Measurements from ENCODE around the gene NTRK3. TPM values are rescaled to one million over a fixed set of nuclear protein-coding genes. Genes with fewer than 3 reads are reported as not detected.

Gene NTRK3
- total RNA-seq, 1 donor from 2014 or later, result 0.37 TPM

DNA sequence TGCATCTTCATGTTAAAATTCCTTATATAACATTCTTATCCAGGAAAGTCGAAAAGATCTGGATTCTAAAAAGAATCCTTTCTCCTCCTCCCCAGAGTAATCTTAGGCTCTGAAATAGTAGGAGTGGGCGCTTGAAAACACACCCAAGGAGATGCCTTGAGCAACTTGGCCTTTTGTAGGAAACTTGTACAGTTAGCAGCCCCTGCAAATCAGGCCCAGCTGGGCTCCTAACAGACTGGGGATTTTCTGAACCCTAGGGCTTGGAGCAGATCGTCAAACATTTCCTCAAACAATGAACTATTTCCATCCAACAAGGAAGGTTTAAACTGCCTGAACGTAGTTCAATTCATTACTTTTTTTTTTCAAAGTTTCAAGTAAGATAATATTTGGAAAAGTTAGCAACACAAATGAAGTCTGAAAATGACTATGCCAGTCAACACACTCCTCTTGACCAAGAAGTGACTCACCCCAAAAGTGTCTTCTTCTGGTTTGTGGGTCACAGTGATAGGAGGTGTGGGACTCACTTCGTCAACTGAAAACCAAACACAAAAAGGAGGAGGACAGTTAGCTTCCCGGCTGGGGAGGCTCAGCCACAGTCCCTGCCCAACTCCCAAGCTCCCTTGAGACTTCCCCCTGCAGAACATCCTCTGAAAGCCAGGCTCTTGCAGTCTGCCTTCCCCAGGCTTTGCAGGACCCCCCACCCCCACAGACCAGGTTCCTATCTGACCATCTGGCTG is 129.7 kb downstream of the NTRK3 start:
- DNase-seq, result no peak
- no peak overlapping the region for H3K27ac Mint-ChIP-seq
- H3K4me3 Mint-ChIP-seq, result no peak overlapping the region
- H3K27me3 Mint-ChIP-seq, result no peaks in the 10 kb centered on the region
- H3K4me1 Mint-ChIP-seq, result no peaks in the 10 kb centered on the region
- no peaks in the 10 kb centered on the region for H3K36me3 Mint-ChIP-seq (ENCODE audit: low read depth)
- no peaks in the 10 kb centered on the region for H3K9me3 Mint-ChIP-seq
- intact Hi-C loops (cut with micrococcal nuclease), result no loop called here

DNA sequence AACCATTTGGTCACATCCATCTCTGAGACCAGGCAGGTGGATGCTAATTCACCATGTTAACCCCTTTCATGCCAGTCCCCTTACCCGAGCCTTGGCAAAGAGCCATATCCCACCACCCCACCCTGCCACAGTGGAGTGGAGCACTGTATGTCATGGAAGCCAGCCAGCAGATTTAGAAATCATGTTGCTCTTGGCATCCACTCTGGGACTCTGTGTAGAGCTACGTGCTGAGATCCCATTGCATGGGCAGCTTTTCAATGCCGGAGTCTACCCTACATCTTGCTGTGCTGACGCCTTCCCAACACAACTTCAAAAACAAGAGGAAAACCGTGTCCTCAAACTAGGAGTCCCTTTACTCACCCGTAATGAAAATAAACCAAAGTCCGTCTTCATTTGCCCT is 131.0 kb downstream of the NTRK3 start:
- H3K36me3 Mint-ChIP-seq (ENCODE audit: low read depth), result no peaks in the 10 kb centered on the region
- H3K27me3 Mint-ChIP-seq, result no peaks in the 10 kb centered on the region
- no peaks in the 10 kb centered on the region for H3K4me1 Mint-ChIP-seq
- H3K27ac Mint-ChIP-seq, result no peak overlapping the region
- no peaks in the 10 kb centered on the region for H3K9me3 Mint-ChIP-seq
- DNase-seq, result no peak
- intact Hi-C loops (cut with micrococcal nuclease), result no loop called here
- no peak overlapping the region for H3K4me3 Mint-ChIP-seq

DNA sequence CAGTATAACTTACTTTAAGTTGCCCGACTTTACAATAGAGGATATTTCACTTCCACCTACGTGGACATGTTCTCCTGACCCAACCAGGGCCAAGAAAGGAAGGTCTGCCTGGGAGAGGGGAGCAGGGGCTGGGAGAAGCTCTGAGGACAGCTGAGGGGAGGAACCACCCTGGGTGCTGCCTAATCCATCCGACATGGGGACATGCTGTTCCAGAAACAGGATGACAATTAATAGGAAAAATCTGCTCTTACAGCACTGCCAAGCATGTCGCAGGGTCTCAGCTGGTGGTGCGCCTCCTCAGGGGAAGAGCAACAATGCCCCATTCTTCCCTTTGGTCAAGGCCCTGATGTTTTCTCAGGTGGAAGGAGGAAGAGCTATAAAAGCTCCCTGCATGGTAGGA is 132.3 kb downstream of the NTRK3 start:
- intact Hi-C loops (cut with micrococcal nuclease), result no loop called here
- H3K36me3 Mint-ChIP-seq (ENCODE audit: low read depth), result no peaks in the 10 kb centered on the region
- no peak overlapping the region for H3K4me3 Mint-ChIP-seq
- no peaks in the 10 kb centered on the region for H3K4me1 Mint-ChIP-seq
- H3K9me3 Mint-ChIP-seq, result no peaks in the 10 kb centered on the region
- no peaks in the 10 kb centered on the region for H3K27me3 Mint-ChIP-seq
- H3K27ac Mint-ChIP-seq, result no peak overlapping the region
- DNase-seq, result no peak

DNA sequence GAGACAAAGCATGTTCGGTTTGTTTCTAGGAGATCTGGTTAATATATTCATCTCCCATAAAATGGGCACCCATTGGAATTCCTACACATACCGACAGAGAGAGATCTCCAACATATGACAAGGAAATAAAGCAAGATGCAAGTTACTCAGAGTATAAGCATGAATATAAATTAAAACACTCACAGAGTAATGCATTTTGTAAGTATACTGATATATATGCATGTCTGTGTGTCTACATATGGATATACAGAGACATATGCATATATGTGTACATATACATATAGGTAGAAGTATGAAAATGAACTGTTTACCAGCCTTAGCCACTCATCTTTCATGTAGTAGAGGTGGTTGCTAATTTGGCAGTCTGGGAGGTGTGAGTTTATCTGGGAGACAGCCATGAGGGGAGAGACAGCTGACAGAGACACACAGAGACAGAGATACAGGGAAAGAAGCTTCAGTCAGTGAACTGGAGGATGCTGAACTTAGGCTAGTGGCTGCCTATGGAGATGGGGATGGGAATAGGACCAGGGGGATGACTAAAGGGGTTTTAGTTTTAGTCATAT is 134.5 kb downstream of the NTRK3 start:
- DNase-seq, result no peak
- no peaks in the 10 kb centered on the region for H3K36me3 Mint-ChIP-seq (ENCODE audit: low read depth)
- H3K4me1 Mint-ChIP-seq, result no peaks in the 10 kb centered on the region
- no peak overlapping the region for H3K27ac Mint-ChIP-seq
- no peak overlapping the region for H3K4me3 Mint-ChIP-seq
- H3K27me3 Mint-ChIP-seq, result no peaks in the 10 kb centered on the region
- intact Hi-C loops (cut with micrococcal nuclease), result no loop called here
- H3K9me3 Mint-ChIP-seq, result no peaks in the 10 kb centered on the region

DNA sequence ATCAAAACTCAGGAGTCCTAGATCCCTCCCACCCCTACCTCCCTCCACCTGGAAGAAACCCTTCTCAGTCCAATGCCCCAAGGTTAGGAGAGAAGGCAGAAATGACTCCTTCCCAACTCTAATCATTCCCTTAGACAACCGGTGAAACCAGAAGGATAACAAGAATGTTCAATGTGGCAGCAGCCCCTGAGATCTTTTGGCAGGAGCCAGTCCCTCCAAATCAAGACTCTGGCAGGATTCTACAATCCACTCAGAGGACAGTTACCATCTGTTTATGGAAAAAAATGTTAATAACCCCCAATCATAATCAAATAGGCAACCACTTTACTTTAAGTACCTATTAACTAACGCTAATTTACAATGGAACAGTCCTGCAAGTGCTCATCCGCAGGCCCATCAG is 136.5 kb downstream of the NTRK3 start:
- DNase-seq, result no peak

DNA sequence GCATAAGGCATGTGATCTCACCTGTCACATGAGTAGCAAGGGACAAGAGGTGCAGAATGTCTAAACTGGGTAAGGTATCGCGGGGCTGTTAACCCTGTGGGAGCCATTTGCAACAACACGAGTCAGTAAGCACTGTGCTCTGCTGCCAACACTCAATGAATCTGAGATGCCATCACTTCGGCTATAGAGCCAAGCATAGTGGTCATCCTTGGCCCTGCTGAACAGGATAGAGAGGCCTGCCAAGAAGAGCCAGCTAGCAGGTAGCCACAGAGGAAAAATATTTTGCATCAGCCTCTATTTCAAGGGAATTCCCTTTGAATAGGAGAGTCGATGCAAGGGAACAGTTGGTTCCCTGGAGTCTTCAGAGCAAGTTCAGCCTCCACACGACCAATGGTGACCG is 137.8 kb downstream of the NTRK3 start:
- Mint-ChIP-seq H3K27ac (no peak overlapping the region), H3K36me3 (ENCODE audit: low read depth) (no peaks in the 10 kb centered on the region), H3K9me3 (no peaks in the 10 kb centered on the region), H3K4me1 (no peaks in the 10 kb centered on the region), H3K4me3 (no peak overlapping the region), H3K27me3 (no peaks in the 10 kb centered on the region)
- no peak for DNase-seq
- intact Hi-C loops (cut with micrococcal nuclease), result no loop called here

More for the DNA sequence above, 136.5 kb downstream of the NTRK3 start:
- H3K27ac Mint-ChIP-seq, result no peak overlapping the region
- no peaks in the 10 kb centered on the region for H3K9me3 Mint-ChIP-seq
- H3K27me3 Mint-ChIP-seq, result no peaks in the 10 kb centered on the region
- no peaks in the 10 kb centered on the region for H3K36me3 Mint-ChIP-seq (ENCODE audit: low read depth)
- intact Hi-C loops (cut with micrococcal nuclease), result no loop called here
- no peaks in the 10 kb centered on the region for H3K4me1 Mint-ChIP-seq
- no peak overlapping the region for H3K4me3 Mint-ChIP-seq

DNA sequence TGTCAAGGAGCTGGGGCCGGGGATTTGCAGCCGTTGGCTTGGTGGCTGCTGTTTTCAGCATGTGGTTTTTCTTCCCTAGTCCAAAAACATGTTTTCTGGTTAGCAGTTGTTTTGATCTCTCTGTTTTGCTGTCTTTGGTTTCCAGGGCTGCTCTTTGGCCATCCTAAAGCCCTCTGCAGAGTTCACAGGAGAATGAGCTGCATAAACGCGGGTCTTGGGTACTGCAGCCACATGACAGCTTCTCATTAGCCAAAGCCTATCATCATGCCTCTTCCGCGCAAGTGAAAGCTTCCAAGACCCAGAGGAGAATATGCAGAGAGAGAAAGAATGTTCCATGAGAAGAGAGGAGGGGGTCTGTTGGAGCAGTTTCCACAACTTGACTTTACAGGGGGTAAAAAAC is 138.5 kb downstream of the NTRK3 start:
- Mint-ChIP-seq H3K4me3 (no peak overlapping the region), H3K36me3 (ENCODE audit: low read depth) (no peaks in the 10 kb centered on the region)
- intact Hi-C loops (cut with micrococcal nuclease), result no loop called here

DNA sequence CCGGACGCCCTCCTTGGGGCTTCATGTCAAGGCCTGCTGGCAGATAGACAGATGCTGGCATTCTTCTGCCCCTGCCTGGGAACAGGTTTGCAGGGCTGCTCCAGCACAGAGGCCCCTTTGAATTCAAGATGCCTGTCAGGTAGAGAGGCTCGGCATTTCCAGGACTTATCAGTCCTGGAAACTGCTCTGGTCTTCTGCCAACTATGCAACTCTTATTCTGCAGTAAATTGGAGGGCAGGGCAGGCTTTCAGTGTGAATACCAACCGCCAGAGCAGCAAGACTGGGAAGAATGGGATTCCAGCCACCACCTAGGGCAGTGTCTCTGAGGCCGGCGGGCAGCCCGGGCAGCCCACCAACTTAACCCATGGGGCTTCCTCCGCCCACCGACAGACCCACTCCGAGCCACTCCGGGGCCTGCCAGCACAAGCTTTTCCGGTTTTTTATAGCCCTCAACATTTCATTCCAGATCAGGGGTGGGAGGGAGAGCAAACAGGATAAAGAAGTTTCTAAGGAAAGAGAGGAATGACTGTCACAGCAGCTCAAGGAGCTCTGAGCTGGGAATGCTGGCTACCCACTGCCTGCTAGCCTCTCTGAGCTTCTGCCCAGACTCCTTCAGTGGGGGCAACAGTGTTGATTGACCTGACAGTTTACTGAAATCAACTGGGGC is 140.9 kb downstream of the NTRK3 start:
- Mint-ChIP-seq H3K36me3 (ENCODE audit: low read depth) (no peaks in the 10 kb centered on the region), H3K27me3 (no peaks in the 10 kb centered on the region), H3K4me3 (no peak overlapping the region), H3K27ac (no peak overlapping the region), H3K9me3 (no peaks in the 10 kb centered on the region), H3K4me1 (no peaks in the 10 kb centered on the region)
- intact Hi-C loops (cut with micrococcal nuclease), result no loop called here
- no peak for DNase-seq

More for the DNA sequence above, 138.5 kb downstream of the NTRK3 start:
- no peak for DNase-seq
- H3K27me3 Mint-ChIP-seq, result no peaks in the 10 kb centered on the region
- H3K27ac Mint-ChIP-seq, result no peak overlapping the region
- no peaks in the 10 kb centered on the region for H3K4me1 Mint-ChIP-seq
- no peaks in the 10 kb centered on the region for H3K9me3 Mint-ChIP-seq

DNA sequence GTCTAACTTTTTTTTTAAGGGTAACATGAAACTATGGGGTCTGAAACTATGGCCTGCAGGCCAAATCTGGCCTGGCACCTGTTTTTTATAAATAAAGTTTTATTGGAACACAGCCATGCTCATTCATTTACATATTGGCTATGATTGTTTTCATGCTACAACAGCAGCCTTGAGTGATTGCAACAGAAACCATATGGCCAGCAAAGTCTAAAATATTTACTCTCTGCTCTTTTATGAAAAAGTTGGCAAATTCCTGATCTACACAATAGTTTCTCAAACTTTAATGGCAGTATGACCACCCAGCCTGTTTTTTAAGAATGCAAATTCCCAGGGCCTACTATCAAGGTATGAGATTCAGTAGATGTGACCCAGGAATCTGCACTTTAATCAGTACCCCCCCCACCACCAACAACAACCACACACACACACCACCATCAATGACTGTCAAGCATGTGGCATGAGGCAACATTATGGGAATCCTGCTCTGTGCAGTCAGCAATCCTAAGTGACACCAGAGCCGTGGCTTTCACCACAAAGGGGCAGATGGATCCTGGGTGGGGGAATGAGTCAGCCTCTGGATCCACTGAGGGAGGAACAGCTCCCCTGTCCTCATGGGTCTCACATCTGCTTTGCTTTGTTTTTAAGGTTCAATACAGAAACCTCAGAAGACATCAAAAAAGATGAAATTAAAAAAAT is 142.8 kb downstream of the NTRK3 start:
- DNase-seq, result no peak
- no peaks in the 10 kb centered on the region for H3K4me1 Mint-ChIP-seq
- H3K36me3 Mint-ChIP-seq (ENCODE audit: low read depth), result no peaks in the 10 kb centered on the region
- H3K4me3 Mint-ChIP-seq, result no peak overlapping the region
- H3K27ac Mint-ChIP-seq, result no peak overlapping the region
- H3K9me3 Mint-ChIP-seq, result no peaks in the 10 kb centered on the region
- intact Hi-C loops (cut with micrococcal nuclease), result no loop called here
- no peaks in the 10 kb centered on the region for H3K27me3 Mint-ChIP-seq

DNA sequence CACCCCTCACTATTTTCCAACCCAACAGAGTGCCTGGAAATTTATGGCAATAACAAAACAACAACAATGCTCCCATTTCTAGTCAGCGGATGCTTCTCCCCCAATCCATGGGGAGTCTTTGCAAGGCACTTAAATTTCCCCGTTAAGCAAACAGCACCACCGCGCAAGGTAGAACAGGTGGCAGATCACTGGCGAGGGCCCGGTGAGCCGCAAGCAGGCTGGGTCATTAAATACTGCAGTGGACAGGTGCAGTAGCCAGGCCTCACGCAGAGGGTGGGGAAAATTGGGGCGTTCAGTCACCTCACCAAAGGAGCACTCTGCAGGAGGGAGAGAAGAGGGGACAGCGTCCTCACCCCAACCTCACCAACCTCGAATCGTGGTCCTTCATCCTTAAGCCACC is 147.5 kb downstream of the NTRK3 start:
- Mint-ChIP-seq H3K4me3 (no peak overlapping the region), H3K27me3 (no peaks in the 10 kb centered on the region), H3K4me1 (no peaks in the 10 kb centered on the region), H3K27ac (no peak overlapping the region), H3K36me3 (ENCODE audit: low read depth) (no peaks in the 10 kb centered on the region), H3K9me3 (no peaks in the 10 kb centered on the region)
- intact Hi-C loops (cut with micrococcal nuclease), result no loop called here
- DNase-seq, result no peak

DNA sequence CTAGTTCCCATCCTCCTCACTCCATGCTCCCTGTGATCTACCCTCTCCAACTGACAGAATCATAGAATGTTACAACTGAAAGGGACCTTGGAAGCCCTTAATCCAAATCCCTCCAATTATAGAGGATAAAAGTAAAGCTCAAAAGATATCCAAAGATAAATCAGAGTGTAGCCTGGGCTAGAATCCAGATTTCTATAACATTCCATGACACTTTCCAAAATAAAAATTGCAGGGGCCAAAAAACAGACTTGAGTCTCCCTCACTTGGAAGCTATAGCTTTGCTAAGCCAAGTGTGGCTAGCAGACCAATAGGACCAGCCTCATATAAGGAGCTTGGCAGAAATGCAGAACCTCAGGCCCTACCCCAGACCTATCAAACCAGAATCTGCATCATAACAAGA is 148.1 kb downstream of the NTRK3 start:
- H3K27ac Mint-ChIP-seq, result no peak overlapping the region
- H3K4me1 Mint-ChIP-seq, result no peaks in the 10 kb centered on the region
- no peaks in the 10 kb centered on the region for H3K27me3 Mint-ChIP-seq
- no peak overlapping the region for H3K4me3 Mint-ChIP-seq
- intact Hi-C loops (cut with micrococcal nuclease), result no loop called here
- H3K36me3 Mint-ChIP-seq (ENCODE audit: low read depth), result no peaks in the 10 kb centered on the region
- no peak for DNase-seq
- no peaks in the 10 kb centered on the region for H3K9me3 Mint-ChIP-seq

DNA sequence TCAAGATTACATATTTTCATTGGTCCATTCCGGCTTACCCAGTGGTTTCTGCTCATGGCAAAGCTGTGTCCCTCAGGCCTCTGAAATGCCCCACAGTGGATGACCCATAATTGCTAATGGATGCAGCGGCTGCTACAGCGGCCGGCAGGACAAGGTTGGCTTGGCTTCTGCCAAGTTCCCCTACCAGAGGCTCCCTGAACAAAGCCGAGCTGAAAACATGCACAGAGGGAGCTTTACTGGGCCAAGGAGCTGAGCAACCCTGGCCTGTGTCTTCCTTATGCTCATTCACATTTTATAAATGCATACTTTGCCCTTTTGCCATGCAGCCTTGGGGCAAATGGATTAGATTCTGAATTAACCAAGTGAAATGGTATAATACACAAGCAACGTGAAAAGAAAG is 150.5 kb downstream of the NTRK3 start:
- Mint-ChIP-seq H3K9me3 (no peaks in the 10 kb centered on the region), H3K4me3 (no peak overlapping the region), H3K27ac (no peak overlapping the region), H3K36me3 (ENCODE audit: low read depth) (no peaks in the 10 kb centered on the region), H3K4me1 (no peaks in the 10 kb centered on the region), H3K27me3 (no peaks in the 10 kb centered on the region)
- intact Hi-C loops (cut with micrococcal nuclease), result no loop called here
- DNase-seq, result no peak

DNA sequence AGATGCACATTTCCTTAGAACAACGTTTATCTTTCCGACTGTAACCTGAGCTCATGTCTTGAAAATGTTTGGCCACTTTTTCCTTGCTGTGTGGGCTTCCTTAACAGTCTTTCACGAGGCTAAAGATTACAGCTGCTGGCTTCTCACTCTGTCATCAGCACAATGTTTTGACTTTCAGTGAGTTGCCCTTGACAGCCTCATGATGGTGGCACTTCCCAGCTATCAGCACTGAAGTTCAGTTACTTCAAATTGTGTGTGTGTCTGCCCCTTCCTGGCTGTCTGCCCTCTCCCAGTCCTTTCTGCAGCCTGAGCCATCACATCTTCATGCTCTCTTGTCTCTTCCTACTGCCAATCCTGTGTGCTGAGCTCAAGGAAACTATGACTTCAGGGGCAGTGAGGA is 152.2 kb downstream of the NTRK3 start:
- H3K27ac Mint-ChIP-seq, result no peak overlapping the region
- no peak for DNase-seq
- no peaks in the 10 kb centered on the region for H3K9me3 Mint-ChIP-seq
- intact Hi-C loops (cut with micrococcal nuclease), result no loop called here
- H3K4me1 Mint-ChIP-seq, result no peaks in the 10 kb centered on the region
- no peak overlapping the region for H3K4me3 Mint-ChIP-seq
- no peaks in the 10 kb centered on the region for H3K27me3 Mint-ChIP-seq
- no peaks in the 10 kb centered on the region for H3K36me3 Mint-ChIP-seq (ENCODE audit: low read depth)

DNA sequence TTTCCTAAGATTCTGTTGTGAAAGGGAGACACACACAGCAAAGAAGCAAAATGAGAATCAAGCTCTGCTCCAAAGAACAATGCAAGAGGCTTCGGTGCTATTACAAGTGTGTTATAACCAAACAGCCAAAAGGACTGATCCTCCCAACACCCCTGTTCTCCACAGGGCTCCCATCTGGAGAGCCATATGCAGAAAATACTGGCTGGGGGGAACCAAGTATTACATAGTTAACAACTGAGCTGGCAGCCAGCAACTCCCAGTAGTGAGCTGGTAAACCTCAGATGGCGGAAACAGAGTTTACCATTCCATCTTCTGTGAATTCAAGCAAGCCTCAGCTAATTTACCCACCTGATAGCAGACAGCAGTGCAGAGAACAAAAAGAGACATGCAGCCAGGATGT is 156.4 kb downstream of the NTRK3 start:
- intact Hi-C loops (cut with micrococcal nuclease), result no loop called here

More for the DNA sequence above, 156.4 kb downstream of the NTRK3 start:
- Mint-ChIP-seq H3K27me3 (no peaks in the 10 kb centered on the region), H3K4me3 (no peak overlapping the region), H3K9me3 (no peaks in the 10 kb centered on the region), H3K27ac (no peak overlapping the region), H3K4me1 (no peaks in the 10 kb centered on the region), H3K36me3 (ENCODE audit: low read depth) (no peaks in the 10 kb centered on the region)
- DNase-seq, result no peak

All from activated CD4-positive, alpha-beta T cell treated with anti-CD3 and anti-CD28 coated beads, Interleukin-2, amount 10 ng/mL, durations not matched to agents 24 days and 14 days (primary cell).